ENCODE measurements around the gene ZNF232.
"Not testable (repeated sequence)": the region's sequence is repeated elsewhere in the genome, so short reads cannot be mapped to it uniquely, and the experiment has no call there.

Gene ZNF232

DNA sequence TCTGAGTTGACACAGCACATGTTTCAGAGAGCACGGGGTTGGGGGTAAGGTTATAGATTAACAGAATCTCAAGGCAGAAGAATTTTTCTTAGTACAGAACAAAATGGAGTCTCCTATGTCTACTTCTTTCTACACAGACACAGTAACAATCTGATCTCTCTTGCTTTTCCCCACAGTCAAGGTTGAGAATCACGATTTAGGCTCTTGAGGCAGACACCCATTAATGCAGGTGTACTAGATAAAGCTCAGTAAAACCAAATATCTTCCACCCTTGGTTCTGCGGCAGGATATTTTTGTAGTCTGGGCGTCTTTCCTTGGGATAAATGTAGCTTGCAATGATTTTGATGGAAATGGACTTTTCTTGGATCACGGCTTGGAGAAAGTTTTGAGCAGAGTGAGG lies 36.2 kb downstream of the ZNF232 start:
- H3K27ac ChIP-seq (ENCODE audit: insufficient read depth in 1 of 2, low read depth in 1 of 2, low read length in 2 of 2, poor library complexity in 1 of 2, severe bottlenecking in 2 of 2); H3K36me3 ChIP-seq (ENCODE audit: control insufficient read depth in 4 of 4, insufficient read depth in 4 of 4, low read length in 3 of 4); DNase-seq; POLR2A ChIA-PET; H3K4me3 ChIP-seq (ENCODE audit: control insufficient read depth in 1 of 7, extremely low read depth in 1 of 7, insufficient read depth in 4 of 7, low read depth in 2 of 7, low read length in 6 of 7); H3K27me3 ChIP-seq (replicated peaks in 2 of 5; ENCODE audit: control insufficient read depth in 4 of 5, insufficient read depth in 5 of 5, low read length in 4 of 5): not testable (repeated sequence)
- 95% methylated on average over 3 of the region's 5 CpGs for WGBS (ENCODE audit: insufficient coverage)
- peaks cover 0 to 19% (median 10%) of the 10 kb centered on the region in 4 experiments for H3K4me1 ChIP-seq (ENCODE audit: control extremely low read depth in 1 of 4, control insufficient read depth in 4 of 4, insufficient read depth in 4 of 4, low read length in 3 of 4)
- CTCF ChIA-PET: interaction anchor here (0.7 to 1.1 kb wide), 2 partner anchors 12 to 14 kb away, joined by 3 to 4 read pairs; no protein-coding TSS in a partner anchor
- peaks cover 0 to 20% (median 3%) of the 10 kb centered on the region in 5 experiments for H3K9me3 ChIP-seq (ENCODE audit: control extremely low read depth in 1 of 5, control insufficient read depth in 4 of 5, insufficient read depth in 2 of 5, low read depth in 1 of 5, low read length in 4 of 5)

DNA sequence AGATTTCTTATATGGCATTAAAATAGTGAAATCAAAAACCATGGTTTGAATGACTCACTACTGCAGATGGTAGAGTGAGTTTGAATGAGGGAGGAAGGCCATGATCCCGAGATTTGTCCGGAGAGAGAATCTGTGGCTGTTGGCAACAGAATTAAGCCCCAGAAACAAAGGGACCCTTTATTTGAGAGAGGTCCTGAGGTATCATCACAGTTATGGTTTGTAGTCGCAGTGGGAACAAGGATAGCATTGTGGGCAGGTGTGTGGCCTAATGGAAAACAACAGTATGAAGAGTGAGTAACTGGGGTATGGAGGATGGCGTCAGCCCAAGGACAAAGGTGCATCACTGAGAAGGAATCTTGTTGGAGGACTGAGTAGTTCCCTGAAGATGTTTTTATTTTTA lies 42.0 kb downstream of the ZNF232 start:
- CTCF ChIA-PET: no interaction called here
- no peak overlapping the region for H3K27ac ChIP-seq (ENCODE audit: insufficient read depth in 1 of 2, low read depth in 1 of 2, low read length in 2 of 2, poor library complexity in 1 of 2, severe bottlenecking in 2 of 2)
- no peak for DNase-seq
- no peaks in the 10 kb centered on the region for H3K4me1 ChIP-seq (ENCODE audit: control extremely low read depth in 1 of 4, control insufficient read depth in 4 of 4, insufficient read depth in 4 of 4, low read length in 3 of 4)
- H3K4me3 ChIP-seq (ENCODE audit: control insufficient read depth in 1 of 7, extremely low read depth in 1 of 7, insufficient read depth in 4 of 7, low read depth in 2 of 7, low read length in 6 of 7): no peak overlapping the region
- H3K36me3 ChIP-seq (ENCODE audit: control insufficient read depth in 4 of 4, insufficient read depth in 4 of 4, low read length in 3 of 4): no peaks in the 10 kb centered on the region
- H3K27me3 ChIP-seq (replicated peaks in 2 of 5; ENCODE audit: control insufficient read depth in 4 of 5, insufficient read depth in 5 of 5, low read length in 4 of 5): peaks cover 0 to 2% (median 0%) of the 10 kb centered on the region in 5 experiments
- 94% methylated on average over 4 of the region's 4 CpGs for WGBS (ENCODE audit: insufficient coverage)
- POLR2A ChIA-PET: no interaction called here
- H3K9me3 ChIP-seq (ENCODE audit: control extremely low read depth in 1 of 5, control insufficient read depth in 4 of 5, insufficient read depth in 2 of 5, low read depth in 1 of 5, low read length in 4 of 5): no peaks in the 10 kb centered on the region

DNA sequence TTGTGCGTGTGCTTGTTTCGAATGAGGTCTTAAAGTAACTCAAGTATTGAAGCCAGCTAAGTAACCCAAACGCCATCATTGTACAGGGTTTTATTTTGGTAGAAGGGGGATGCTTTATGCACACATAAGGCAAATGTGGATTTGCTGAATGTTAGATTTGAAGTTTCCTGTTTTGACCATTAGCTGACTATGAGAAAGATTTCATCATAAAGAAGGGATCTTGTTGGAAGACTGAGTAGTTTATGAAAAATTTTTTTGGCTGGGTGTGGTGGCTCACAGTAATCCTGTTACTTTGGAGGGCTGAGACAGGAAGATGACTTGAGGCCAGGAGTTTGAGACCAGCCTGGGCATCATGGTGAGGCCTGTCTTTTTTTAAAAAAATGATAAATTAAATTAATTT lies 43.4 kb downstream of the ZNF232 start:
- H3K4me1 ChIP-seq (ENCODE audit: control extremely low read depth in 1 of 4, control insufficient read depth in 4 of 4, insufficient read depth in 4 of 4, low read length in 3 of 4): no peaks in the 10 kb centered on the region
- H3K4me3 ChIP-seq (ENCODE audit: control insufficient read depth in 1 of 7, extremely low read depth in 1 of 7, insufficient read depth in 4 of 7, low read depth in 2 of 7, low read length in 6 of 7): no peak overlapping the region
- H3K36me3 ChIP-seq (ENCODE audit: control insufficient read depth in 4 of 4, insufficient read depth in 4 of 4, low read length in 3 of 4): no peaks in the 10 kb centered on the region
- 100% methylated on average over 3 of the region's 3 CpGs for WGBS (ENCODE audit: insufficient coverage)
- H3K9me3 ChIP-seq (ENCODE audit: control extremely low read depth in 1 of 5, control insufficient read depth in 4 of 5, insufficient read depth in 2 of 5, low read depth in 1 of 5, low read length in 4 of 5): no peaks in the 10 kb centered on the region
- no peak overlapping the region for H3K27ac ChIP-seq (ENCODE audit: insufficient read depth in 1 of 2, low read depth in 1 of 2, low read length in 2 of 2, poor library complexity in 1 of 2, severe bottlenecking in 2 of 2)
- DNase-seq: no peak
- POLR2A ChIA-PET: no interaction called here
- CTCF ChIA-PET: interaction anchor here (0.6 to 1.0 kb wide), 2 partner anchors 75 to 160 kb away, joined by 3 read pairs; no protein-coding TSS in a partner anchor
- H3K27me3 ChIP-seq (replicated peaks in 2 of 5; ENCODE audit: control insufficient read depth in 4 of 5, insufficient read depth in 5 of 5, low read length in 4 of 5): peaks cover 0 to 1% (median 0%) of the 10 kb centered on the region in 5 experiments

DNA sequence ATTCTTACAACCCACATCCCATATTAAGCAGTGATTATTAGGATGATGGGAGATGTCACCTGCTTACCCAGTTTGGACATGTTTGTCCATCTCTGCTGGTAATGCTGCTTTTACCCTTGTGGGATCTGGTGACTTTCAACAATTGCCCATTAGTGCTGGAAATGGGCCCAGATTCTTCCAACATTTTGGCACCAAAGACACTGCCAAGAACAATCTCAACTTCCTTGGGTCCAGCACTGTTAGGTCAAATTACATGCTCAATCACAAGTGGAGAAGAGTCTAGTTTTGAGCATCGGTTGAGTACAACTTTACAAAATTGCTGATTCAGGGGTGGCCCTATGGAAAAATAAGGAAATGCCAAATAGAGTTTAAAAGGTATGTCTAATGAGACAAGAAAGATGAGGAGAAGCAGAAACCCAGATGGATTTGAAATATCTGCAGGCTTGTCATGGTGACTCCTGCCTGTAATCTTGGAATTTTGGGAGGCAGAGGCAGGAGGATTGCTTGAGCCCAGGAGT lies 46.4 kb downstream of the ZNF232 start:
- peaks cover 0 to 4% (median 0%) of the 10 kb centered on the region in 5 experiments for H3K27me3 ChIP-seq (replicated peaks in 2 of 5; ENCODE audit: control insufficient read depth in 4 of 5, insufficient read depth in 5 of 5, low read length in 4 of 5)
- no peak overlapping the region for H3K27ac ChIP-seq (ENCODE audit: insufficient read depth in 1 of 2, low read depth in 1 of 2, low read length in 2 of 2, poor library complexity in 1 of 2, severe bottlenecking in 2 of 2)
- no peaks in the 10 kb centered on the region for H3K36me3 ChIP-seq (ENCODE audit: control insufficient read depth in 4 of 4, insufficient read depth in 4 of 4, low read length in 3 of 4)
- 75% methylated on average over 1 of the region's 1 CpG for WGBS (ENCODE audit: insufficient coverage)
- H3K4me3 ChIP-seq (ENCODE audit: control insufficient read depth in 1 of 7, extremely low read depth in 1 of 7, insufficient read depth in 4 of 7, low read depth in 2 of 7, low read length in 6 of 7): no peak overlapping the region
- ChIA-PET POLR2A (no interaction called here), CTCF (interaction anchor here (3.2 kb wide), 1 partner anchor 19 kb away, joined by 12 read pairs; no protein-coding TSS in a partner anchor)
- H3K9me3 ChIP-seq (ENCODE audit: control extremely low read depth in 1 of 5, control insufficient read depth in 4 of 5, insufficient read depth in 2 of 5, low read depth in 1 of 5, low read length in 4 of 5): no peaks in the 10 kb centered on the region
- DNase-seq: no peak
- no peaks in the 10 kb centered on the region for H3K4me1 ChIP-seq (ENCODE audit: control extremely low read depth in 1 of 4, control insufficient read depth in 4 of 4, insufficient read depth in 4 of 4, low read length in 3 of 4)
